Sigmoid colon (tissue), 7 donors: ENCODE results near the gene ARF6. TPM values are rescaled to one million over a fixed set of nuclear protein-coding genes. Genes with fewer than 3 reads are reported as not detected.

Experiments used
- DNase-seq: peaks from one replicate; pipeline ENCODE4 v3.0.0-alpha.2; 2019
- H3K27ac ChIP-seq, 4 donors: fragments of 200-600 bp; sonication (generic); one replicate each; pipeline ENCODE4 v1.5.1; 2016 to 2019; ENCODE audit warnings: mild to moderate bottlenecking in 1 of 4
- H3K27me3 ChIP-seq, 3 donors: fragments of 200-600 bp; sonication (generic); one replicate each; pipeline ENCODE4 v1.5.1; 2019; ENCODE audit warnings: mild to moderate bottlenecking in 1 of 3
- H3K36me3 ChIP-seq, 4 donors: fragments of 200-600 bp; sonication (generic); one replicate each; pipeline ENCODE4 v1.5.1; 2016 to 2019
- H3K4me1 ChIP-seq, 4 donors: fragments of 200-600 bp; sonication (generic); one replicate each; pipeline ENCODE4 v1.5.1; 2017 to 2019
- H3K4me3 ChIP-seq, 4 donors: fragments of 200-600 bp; sonication (generic); one replicate each; pipeline ENCODE4 v1.5.1; 2017 to 2019; ENCODE audit warnings: mild to moderate bottlenecking in 2 of 4, moderate library complexity in 1 of 4
- H3K9me3 ChIP-seq, 4 donors: fragments of 200-600 bp in 3 of 4; sonication (generic) in 3 of 4; one replicate each; pipeline versions ENCODE4 v1.5.1 to v1.6.1; 2013 to 2019
- CTCF ChIP-seq, 4 experiments: fragments of 450-650 bp in 3 of 4; fragments of 200-600 bp in 1 of 4; IDR thresholded peaks; one replicate each; pipeline ENCODE4 v1.5.1; 2016 to 2019; ENCODE audit warnings: antibody characterized with exemption in 4 of 4, mild to moderate bottlenecking in 3 of 4, moderate library complexity in 2 of 4
- EP300 ChIP-seq, 4 donors: sonication (generic); formaldehyde crosslinking; IDR thresholded peaks; one replicate each; pipeline ENCODE4 v1.6.1; 2017; ENCODE audit warnings: antibody characterized with exemption in 4 of 4
- POLR2A ChIP-seq, 2 donors: fragments of 450-650 bp; IDR thresholded peaks; one replicate each; pipeline ENCODE4 v1.6.1; 2016; ENCODE audit warnings: antibody characterized with exemption in 2 of 2, mild to moderate bottlenecking in 2 of 2, moderate library complexity in 2 of 2
- POLR2AphosphoS5 ChIP-seq, 4 donors: sonication (generic); formaldehyde crosslinking; IDR thresholded peaks; one replicate each; pipeline ENCODE4 v1.6.1; 2017; ENCODE audit warnings: antibody characterized with exemption in 4 of 4
- WGBS, 2 donors: extraction: QIAGEN DNeasy Blood & Tissue Kit; methylation state at CpG; one replicate each; pipeline ENCODE4 v1.1.7; 2013; 5-methylcytosine and 5-hydroxymethylcytosine counted together
- intact Hi-C: fragments of 100-400 bp; cut with DNase I; formaldehyde crosslinking; loops from one replicate; pipeline ENCODE4 v1.15.1; 2023
- polyA plus RNA-seq, 3 donors: library from polyadenylated mRNA; stranded (reverse); fragments of 200-250 nt; gene quantifications; one replicate each; pipeline ENCODE4 v1.2.3, GENCODE V29; 2013
- total RNA-seq, 4 donors: library from RNA; depleted of rRNA; stranded (reverse); fragments of >200 nt; gene quantifications; one replicate each; pipeline ENCODE4 v1.1.0, GENCODE V29; 2016
- donor health status: healthy with polysubstance abuse.
- donor health status: Bipolar disorder and iron deficiency.
- donor health status: healthy.

Gene ARF6
- total and polyA plus RNA-seq, 7 donors = 33.8 to 117 (median 45.6) TPM

DNA sequence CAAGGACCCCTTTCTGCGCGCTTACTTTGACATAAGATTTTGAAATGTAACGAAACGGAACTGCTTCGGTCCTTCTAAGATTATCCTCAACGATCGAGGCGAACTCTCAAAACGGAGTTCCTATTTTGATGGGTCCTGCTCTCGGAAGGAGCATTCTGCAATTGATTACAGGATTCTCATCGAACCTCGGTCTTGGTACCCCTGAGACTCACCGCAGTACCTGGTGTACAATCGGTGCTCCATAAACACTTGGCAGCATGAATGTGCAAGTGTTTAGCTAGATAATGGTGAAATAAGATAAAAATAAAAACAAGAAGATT lies 39.8 kb upstream of the ARF6 start:
- Histone ChIP-seq H3K27ac (peak overlapping the region; percentile 86 to 90 (median 88)), H3K36me3 (peaks cover 0 to 28% (median 5%) of the 10 kb centered on the region in 4 donors), H3K27me3 (no peaks in the 10 kb centered on the region), H3K4me3 (peak overlapping the region; percentile 60 to 78 (median 74)), H3K4me1 (peaks cover 0 to 31% (median 21%) of the 10 kb centered on the region in 4 donors), H3K9me3 (no peaks in the 10 kb centered on the region)
- no peak for DNase-seq
- 1% methylated on average over 14 of the region's 14 CpGs for WGBS, 2 donors
- intact Hi-C loops = loop anchor here (5.0 to 10.0 kb wide), 3 partner anchors 149 to 682 kb away; partner anchors contain the start of gene MAP4K5
- TF ChIP-seq CTCF (IDR thresholded peaks at IDR 0.05) = peak in 1 of 4 experiments; percentile 4
- TF ChIP-seq EP300 (IDR thresholded peaks at IDR 0.05) = no peak

DNA sequence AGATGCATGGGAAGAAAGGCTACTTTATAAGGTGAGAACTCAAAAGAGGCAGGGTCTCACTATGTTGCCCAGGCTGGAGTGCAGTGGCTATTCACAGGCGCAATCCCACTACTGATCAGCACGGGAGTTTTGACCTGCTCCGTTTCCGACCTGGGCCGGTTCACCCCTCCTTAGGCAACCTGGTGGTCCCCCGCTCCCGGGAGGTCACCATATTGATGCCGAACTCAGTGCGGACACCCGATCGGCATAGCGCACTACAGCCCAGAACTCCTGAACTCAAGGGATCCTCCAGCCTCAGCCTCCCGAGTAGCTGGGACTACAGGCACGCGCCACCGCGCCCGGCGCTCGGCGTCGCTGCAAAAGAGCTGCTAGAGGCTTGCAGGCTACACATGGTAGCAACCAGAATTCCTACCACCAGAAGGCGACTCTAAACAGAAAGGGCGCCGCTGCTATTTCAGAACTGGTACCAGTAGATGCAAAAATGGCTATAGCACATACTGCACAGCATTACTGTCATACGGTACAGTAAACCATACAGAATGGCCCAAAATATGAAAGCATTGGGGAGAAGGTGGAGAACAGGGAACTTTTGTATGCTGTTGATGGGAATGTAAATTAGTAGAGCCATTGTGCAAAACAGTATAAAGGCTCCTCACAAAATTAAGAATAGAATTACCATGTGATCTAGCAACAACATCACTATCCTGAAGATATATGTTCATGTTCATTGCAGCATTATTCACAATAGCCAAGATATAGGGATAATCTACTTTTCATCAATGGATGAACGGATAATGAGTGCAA lies 39.1 kb upstream of the ARF6 start:
- Histone ChIP-seq H3K4me3 (peak overlapping the region; percentile 60 to 78 (median 74)), H3K4me1 (peaks cover 0 to 31% (median 21%) of the 10 kb centered on the region in 4 donors), H3K27ac (peak overlapping the region; percentile 86 to 90 (median 88)), H3K27me3 (no peaks in the 10 kb centered on the region), H3K36me3 (peaks cover 0 to 26% (median 4%) of the 10 kb centered on the region in 4 donors), H3K9me3 (no peaks in the 10 kb centered on the region)
- intact Hi-C loops = loop anchor here (5.0 to 10.0 kb wide), 3 partner anchors 149 to 681 kb away; partner anchors contain the start of gene MAP4K5
- WGBS, 2 donors = 18 to 20% methylated on average over 26 to 27 of the region's 27 CpGs
- TF ChIP-seq CTCF (IDR thresholded peaks at IDR 0.05) (peak; percentile 52 to 79 (median 75)), EP300 (IDR thresholded peaks at IDR 0.05) (no peak), POLR2A (IDR thresholded peaks at IDR 0.05) (no peak), POLR2AphosphoS5 (IDR thresholded peaks at IDR 0.05) (no peak)
- DNase-seq = peak; percentile 83

GRCh38 chr14:49857427-49858003 lies 35.4 kb upstream of the ARF6 start:
- Histone ChIP-seq H3K9me3 (no peaks in the 10 kb centered on the region), H3K27me3 (no peaks in the 10 kb centered on the region), H3K4me1 (peaks cover 3 to 23% (median 6%) of the 10 kb centered on the region in 4 donors), H3K36me3 (no peaks in the 10 kb centered on the region), H3K4me3 (no peak overlapping the region), H3K27ac (no peak overlapping the region)
- TF ChIP-seq POLR2AphosphoS5 (IDR thresholded peaks at IDR 0.05) (no peak), POLR2A (IDR thresholded peaks at IDR 0.05) (no peak), CTCF (IDR thresholded peaks at IDR 0.05) (no peak), EP300 (IDR thresholded peaks at IDR 0.05) (no peak)
- DNase-seq = no peak
- intact Hi-C loops = loop anchor here (10.0 kb wide), 1 partner anchor 677 kb away; the partner anchor contains the start of gene MAP4K5
- 86 to 92% methylated on average over 6 of the region's 6 CpGs for WGBS, 2 donors

- no peak overlapping the region for H3K27ac ChIP-seq
- H3K4me3 ChIP-seq = no peak overlapping the region
- no peak for DNase-seq
- TF ChIP-seq POLR2AphosphoS5 (IDR thresholded peaks at IDR 0.05) (no peak), EP300 (IDR thresholded peaks at IDR 0.05) (no peak), POLR2A (IDR thresholded peaks at IDR 0.05) (no peak), CTCF (IDR thresholded peaks at IDR 0.05) (no peak)
- no peaks in the 10 kb centered on the region for H3K27me3 ChIP-seq
- 83 to 94% methylated on average over 3 of the region's 3 CpGs for WGBS, 2 donors
- no peaks in the 10 kb centered on the region for H3K9me3 ChIP-seq
- no peaks in the 10 kb centered on the region for H3K36me3 ChIP-seq
- peaks cover 3 to 20% (median 7%) of the 10 kb centered on the region in 4 donors for H3K4me1 ChIP-seq
- intact Hi-C loops = loop anchor here (10.0 kb wide), 1 partner anchor 676 kb away; the partner anchor contains the start of gene MAP4K5
Measured at GRCh38 chr14:49858383-49858782, 34.5 kb upstream of the ARF6 start.
